GM21825 (cell line): ENCODE measurements around the gene MAP1S.

ENCODE experiments used
- ATAC-seq: cut with Tn5 transposase; IDR thresholded peaks from one replicate; pipeline ENCODE4 v1.9.1; 2021; ENCODE audit warnings: mild to moderate bottlenecking, moderate library complexity; ENCODE audit not compliant: unreplicated experiment

Gene MAP1S

DNA sequence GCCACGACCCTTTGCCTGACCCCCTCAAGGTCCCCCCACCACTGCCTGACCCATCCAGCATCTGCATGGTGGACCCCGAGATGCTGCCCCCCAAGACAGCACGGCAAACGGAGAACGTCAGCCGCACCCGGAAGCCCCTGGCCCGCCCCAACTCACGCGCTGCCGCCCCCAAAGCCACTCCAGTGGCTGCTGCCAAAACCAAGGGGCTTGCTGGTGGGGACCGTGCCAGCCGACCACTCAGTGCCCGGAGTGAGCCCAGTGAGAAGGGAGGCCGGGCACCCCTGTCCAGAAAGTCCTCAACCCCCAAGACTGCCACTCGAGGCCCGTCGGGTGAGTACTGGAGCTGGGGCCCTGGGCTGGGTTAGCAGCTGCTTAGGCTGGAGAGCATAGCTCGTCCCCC is 8.6 kb downstream of the MAP1S start:
- ATAC-seq, result no peak

DNA sequence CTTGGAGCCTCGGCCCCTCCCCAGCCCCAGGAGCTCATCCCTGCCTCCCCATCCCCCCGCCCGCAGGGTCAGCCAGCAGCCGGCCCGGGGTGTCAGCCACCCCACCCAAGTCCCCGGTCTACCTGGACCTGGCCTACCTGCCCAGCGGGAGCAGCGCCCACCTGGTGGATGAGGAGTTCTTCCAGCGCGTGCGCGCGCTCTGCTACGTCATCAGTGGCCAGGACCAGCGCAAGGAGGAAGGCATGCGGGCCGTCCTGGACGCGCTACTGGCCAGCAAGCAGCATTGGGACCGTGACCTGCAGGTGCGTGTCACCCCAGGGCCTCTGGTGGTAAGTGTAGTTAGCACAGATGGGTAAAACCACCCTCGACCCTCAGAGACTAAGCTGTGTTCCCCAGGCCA is 13.8 kb downstream of the MAP1S start:
- ATAC-seq, result no peak

DNA sequence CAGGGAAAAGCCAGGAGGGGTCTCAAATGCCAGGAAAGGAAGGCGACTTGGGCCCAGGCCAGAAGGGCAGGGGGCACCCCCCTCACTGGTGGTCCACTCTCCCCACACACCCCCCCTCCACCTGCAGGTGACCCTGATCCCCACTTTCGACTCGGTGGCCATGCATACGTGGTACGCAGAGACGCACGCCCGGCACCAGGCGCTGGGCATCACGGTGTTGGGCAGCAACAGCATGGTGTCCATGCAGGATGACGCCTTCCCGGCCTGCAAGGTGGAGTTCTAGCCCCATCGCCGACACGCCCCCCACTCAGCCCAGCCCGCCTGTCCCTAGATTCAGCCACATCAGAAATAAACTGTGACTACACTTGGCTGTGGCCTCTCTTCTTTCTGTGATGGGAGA is 14.9 kb downstream of the MAP1S start:
- ATAC-seq, result no peak

DNA sequence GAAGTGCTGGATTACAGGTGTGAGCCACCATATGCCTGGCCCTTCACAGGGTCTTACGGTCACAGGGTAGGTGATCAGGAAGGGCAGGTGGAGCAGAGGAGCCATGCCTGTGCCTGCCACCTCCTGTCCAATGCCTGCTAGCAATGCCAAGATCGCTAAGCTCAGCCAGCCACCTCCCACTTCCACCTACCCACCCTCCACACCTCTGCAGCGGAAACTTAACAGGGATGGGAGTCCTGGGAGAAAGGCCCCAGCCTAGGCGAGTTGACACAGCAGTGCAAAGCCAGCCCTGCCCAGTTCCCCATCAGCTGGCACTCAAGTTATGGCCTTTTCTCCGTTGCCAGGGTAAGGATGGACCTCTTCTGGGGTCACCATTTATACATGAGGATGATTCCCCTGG is 16.1 kb downstream of the MAP1S start:
- ATAC-seq, result no peak

- no peak for ATAC-seq
Measured at GRCh38 chr19:17737690-17738153, 18.4 kb downstream of the MAP1S start.

- peak; percentile 52 for ATAC-seq
Measured at GRCh38 chr19:17739121-17739875, 20.0 kb downstream of the MAP1S start.

GRCh38 chr19:17741456-17741855 is 22.2 kb downstream of the MAP1S start:
- ATAC-seq, result no peak

DNA sequence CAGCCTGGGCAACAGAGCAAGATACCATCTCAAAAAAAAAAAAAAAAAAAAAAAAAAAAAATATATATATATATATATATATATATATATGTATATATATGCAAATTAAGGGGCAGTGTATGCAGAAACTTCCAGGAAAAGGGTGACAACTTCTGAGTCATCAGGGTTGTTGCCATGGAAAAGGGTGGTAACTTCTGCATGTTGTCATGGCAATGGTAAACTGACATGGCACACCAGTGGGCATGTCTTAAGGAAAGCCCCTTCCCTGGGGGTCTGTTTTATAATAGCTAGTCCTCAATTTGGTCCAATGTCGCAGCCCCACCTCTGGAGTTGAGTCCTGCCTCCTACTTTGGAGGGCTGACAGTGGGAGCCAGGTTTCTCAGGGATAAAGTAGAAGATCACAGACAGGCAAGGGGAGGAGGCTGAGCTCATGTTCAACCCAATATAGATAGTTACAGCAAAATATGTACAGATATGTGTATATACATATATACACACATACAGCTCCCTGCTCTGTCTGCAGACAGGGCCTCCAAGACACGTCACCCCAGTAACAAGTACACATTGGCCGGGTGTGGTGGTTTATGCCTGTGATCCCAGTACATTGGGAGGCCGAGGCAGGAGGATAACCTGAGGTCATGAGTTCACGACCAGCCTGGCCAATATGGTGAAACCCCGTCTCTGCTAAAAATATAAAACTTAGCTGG is 24.7 kb downstream of the MAP1S start:
- no peak for ATAC-seq

GRCh38 chr19:17747205-17748098 is 28.2 kb downstream of the MAP1S start:
- ATAC-seq, result peak; percentile 54

GRCh38 chr19:17748884-17749638 is 29.8 kb downstream of the MAP1S start:
- no peak for ATAC-seq

GRCh38 chr19:17749912-17750317 is 30.6 kb downstream of the MAP1S start:
- ATAC-seq, result no peak

- ATAC-seq, result peak; percentile 28
Measured at GRCh38 chr19:17751103-17751911, 32.0 kb downstream of the MAP1S start, which contains the start of gene FCHO1. Gene FCHO1, plus strand, starts transcription at chr19:17751477. Its CDS starts 3,688 bp downstream, at chr19:17755165.

GRCh38 chr19:17751912-17752273 is 32.6 kb downstream of the MAP1S start:
- no peak for ATAC-seq

GRCh38 chr19:17752865-17753639 is 33.8 kb downstream of the MAP1S start:
- ATAC-seq, result no peak

DNA sequence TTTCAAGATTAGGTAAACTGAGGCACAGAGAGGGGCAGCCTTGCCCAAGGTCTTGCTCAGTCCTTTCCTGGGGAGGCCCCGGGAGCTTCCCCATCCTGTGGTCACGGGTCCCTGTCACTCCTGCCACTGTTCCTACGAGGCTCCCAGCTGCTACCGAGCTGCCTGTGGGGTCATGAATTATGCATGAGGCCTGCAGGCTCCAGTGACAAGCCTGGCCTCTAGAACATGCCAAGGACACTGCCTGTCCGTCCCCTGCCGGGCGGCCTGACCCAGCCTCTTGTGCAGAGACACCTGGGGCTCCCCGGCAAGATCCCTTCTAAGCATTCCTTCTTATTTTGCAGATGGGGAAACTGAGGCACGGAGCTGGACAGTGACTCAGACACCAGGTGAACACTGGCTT is 34.7 kb downstream of the MAP1S start:
- no peak for ATAC-seq

- ATAC-seq, result no peak
Measured at GRCh38 chr19:17754634-17755442, 35.6 kb downstream of the MAP1S start.

DNA sequence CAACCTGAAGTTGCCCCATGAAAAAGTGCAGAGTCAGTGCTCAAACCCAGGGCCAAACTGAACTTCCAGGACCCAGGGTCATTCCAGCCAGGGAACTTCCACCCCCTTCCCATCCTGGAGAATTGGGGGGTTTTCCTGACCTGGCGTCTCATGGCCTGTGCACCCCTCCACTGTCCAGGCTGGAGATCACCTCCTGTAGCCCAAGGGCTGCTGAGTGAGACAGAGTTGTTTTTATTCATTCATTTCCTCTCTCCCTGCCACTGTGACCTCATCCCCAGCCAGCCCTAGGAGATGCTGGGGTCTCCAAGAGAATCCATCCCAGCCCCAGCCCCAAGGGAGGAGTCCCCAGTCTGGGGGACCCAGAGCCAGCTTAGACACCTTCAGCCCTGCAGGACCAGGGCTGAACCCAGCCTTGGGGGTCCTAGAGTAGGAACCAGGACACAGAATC is 36.2 kb downstream of the MAP1S start:
- ATAC-seq, result no peak
